Astrocyte of the hippocampus (primary cell): Measurements from ENCODE around the gene FETUB.
"Not testable (repeated sequence)": the region's sequence is repeated elsewhere in the genome, so short reads cannot be mapped to it uniquely, and the experiment has no call there.

ENCODE experiments used
- DNase-seq: peaks from one replicate; pipeline ENCODE4 v3.0.0; 2011; ENCODE audit warnings: low read depth, low spot score

FETUB gene

GRCh38 chr3:186613637-186614265 lies 26.4 kb upstream of the FETUB start:
- DNase-seq: no peak

GRCh38 chr3:186614266-186614596 lies 26.0 kb upstream of the FETUB start:
- DNase-seq: no peak

GRCh38 chr3:186614597-186615483 lies 25.4 kb upstream of the FETUB start:
- DNase-seq: peak; percentile 87

- no peak for DNase-seq
Measured at GRCh38 chr3:186616299-186616617, 23.9 kb upstream of the FETUB start.

- DNase-seq: peak; percentile 99
Measured at GRCh38 chr3:186617036-186617946, 22.9 kb upstream of the FETUB start.

- DNase-seq: no peak
Measured at GRCh38 chr3:186618318-186618938, 21.8 kb upstream of the FETUB start.

- DNase-seq: no peak
Measured at GRCh38 chr3:186619787-186620212, 20.4 kb upstream of the FETUB start.

- DNase-seq: no peak
Measured at GRCh38 chr3:186620213-186621092, 19.7 kb upstream of the FETUB start.

GRCh38 chr3:186621894-186622650 lies 18.1 kb upstream of the FETUB start:
- DNase-seq: no peak

GRCh38 chr3:186622651-186623310 lies 17.4 kb upstream of the FETUB start:
- no peak for DNase-seq

- no peak for DNase-seq
Measured at GRCh38 chr3:186624598-186624997, 15.6 kb upstream of the FETUB start.

- DNase-seq: no peak
Measured at GRCh38 chr3:186625600-186626042, 14.6 kb upstream of the FETUB start.

GRCh38 chr3:186626254-186626847 lies 13.8 kb upstream of the FETUB start:
- no peak for DNase-seq

- DNase-seq: no peak
Measured at GRCh38 chr3:186627852-186628414, 12.3 kb upstream of the FETUB start.

- DNase-seq: no peak
Measured at GRCh38 chr3:186628756-186629155, 11.4 kb upstream of the FETUB start.

GRCh38 chr3:186630950-186631641 lies 9.1 kb upstream of the FETUB start:
- DNase-seq: no peak

- DNase-seq: no peak
Measured at GRCh38 chr3:186633481-186633880, 6.7 kb upstream of the FETUB start.

- not testable (repeated sequence) for DNase-seq
Measured at GRCh38 chr3:186634207-186634606, 6.0 kb upstream of the FETUB start.
